ENCODE measurements around the gene KANK2. TPM values are rescaled to one million over a fixed set of nuclear protein-coding genes. Genes with fewer than 3 reads are reported as not detected.
A peak's percentile ranks its signal among the peaks of the same experiment; 100 is the strongest.
"Not testable (repeated sequence)": the region's sequence is repeated elsewhere in the genome, so short reads cannot be mapped to it uniquely, and the experiment has no call there.

KANK2 gene
- total RNA-seq, 1 donor from 2014 or later = 84.7 TPM

DNA sequence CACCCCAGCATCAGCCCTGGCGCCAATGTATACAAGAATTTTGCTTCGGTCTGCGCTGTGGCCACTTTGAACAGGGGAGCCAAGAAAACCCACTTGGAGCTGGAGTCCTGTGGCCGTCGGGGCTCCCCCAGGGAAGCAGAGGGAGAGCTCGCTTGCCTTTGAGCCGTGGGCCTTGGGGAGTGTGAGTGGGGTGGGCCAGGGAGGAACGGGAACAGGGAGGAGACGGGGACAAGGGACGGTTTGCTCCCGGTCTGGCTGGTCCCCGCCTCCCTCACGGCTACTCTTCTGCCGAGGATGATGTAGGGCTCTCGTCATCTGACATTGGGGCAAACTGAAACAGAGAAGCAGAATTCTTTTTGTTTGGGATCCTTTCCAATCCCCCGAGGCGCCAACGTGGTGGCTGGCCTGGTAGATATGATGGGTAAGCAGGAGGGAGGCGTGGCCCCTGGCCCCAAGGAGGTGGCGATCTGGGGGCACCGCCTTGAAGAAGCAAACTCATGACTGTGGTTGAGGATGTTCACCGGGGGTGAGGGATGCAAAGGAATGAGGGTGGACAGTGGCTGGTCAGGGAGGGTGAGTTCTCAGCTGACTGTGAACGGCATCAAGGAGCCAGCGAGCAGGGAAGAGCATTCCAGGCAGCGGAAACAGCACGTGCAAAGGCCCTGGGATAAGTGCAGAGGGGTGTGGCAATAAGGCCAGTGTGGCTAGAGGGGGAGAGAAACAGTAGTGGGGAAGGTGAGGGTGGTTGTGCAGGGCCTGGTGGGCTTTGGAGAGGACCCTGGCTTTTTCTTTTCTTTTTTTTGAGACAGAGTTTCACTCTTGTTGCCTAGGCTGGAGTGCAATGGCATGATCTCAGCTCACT lies 30.8 kb downstream of the KANK2 start:
- TF ChIP-seq CTCF (IDR thresholded peaks at IDR 0.05; ENCODE audit: unreplicated experiment) = no peak
- H3K4me3 Mint-ChIP-seq = no peak overlapping the region
- no peaks in the 10 kb centered on the region for H3K4me1 Mint-ChIP-seq
- H3K27ac Mint-ChIP-seq = no peak overlapping the region
- H3K27me3 Mint-ChIP-seq (ENCODE audit: low read depth) = no peaks in the 10 kb centered on the region
- no peaks in the 10 kb centered on the region for H3K9me3 Mint-ChIP-seq
- DNase-seq (ENCODE audit: low spot score in 2 of 2, unreplicated experiment in 2 of 2) = no peak
- peaks cover 38% of the 10 kb centered on the region for H3K36me3 Mint-ChIP-seq

DNA sequence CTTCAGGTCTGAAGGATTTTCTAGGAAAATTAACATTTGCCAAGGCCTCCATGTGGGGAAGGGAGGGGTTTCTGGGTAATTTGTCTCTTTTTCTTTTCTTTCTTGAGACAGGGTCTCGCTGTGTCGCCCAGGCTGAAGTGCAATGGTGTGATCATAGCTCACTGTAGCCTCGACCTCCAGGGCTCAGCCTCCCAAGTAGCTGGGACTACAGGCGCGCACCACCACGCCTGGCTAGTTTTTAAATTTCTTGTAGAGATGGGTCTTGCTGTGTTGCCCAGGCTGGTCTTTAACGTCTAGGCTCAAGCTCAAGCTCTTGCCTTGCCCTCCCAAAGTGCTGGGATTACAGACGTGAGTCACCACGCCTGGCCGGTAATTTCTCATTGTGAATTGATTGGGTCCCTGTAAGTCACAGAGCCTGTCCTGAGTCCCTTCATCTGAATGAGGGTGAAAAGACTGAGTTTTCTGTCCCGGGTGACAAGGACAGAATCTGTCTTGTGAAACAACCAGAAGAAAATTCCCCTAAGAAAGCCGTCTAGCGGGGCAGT lies 31.8 kb downstream of the KANK2 start:
- peak overlapping the region; percentile 39 for H3K27ac Mint-ChIP-seq
- DNase-seq (ENCODE audit: low spot score in 2 of 2, unreplicated experiment in 2 of 2) = no peak
- H3K4me1 Mint-ChIP-seq = no peaks in the 10 kb centered on the region
- H3K9me3 Mint-ChIP-seq = no peaks in the 10 kb centered on the region
- H3K27me3 Mint-ChIP-seq (ENCODE audit: low read depth) = no peaks in the 10 kb centered on the region
- no peak overlapping the region for H3K4me3 Mint-ChIP-seq
- TF ChIP-seq CTCF (IDR thresholded peaks at IDR 0.05; ENCODE audit: unreplicated experiment) = no peak
- H3K36me3 Mint-ChIP-seq = peaks cover 38% of the 10 kb centered on the region

- H3K27me3 Mint-ChIP-seq (ENCODE audit: low read depth) = no peaks in the 10 kb centered on the region
- H3K4me1 Mint-ChIP-seq = no peaks in the 10 kb centered on the region
- peaks cover 33% of the 10 kb centered on the region for H3K36me3 Mint-ChIP-seq
- H3K4me3 Mint-ChIP-seq = no peak overlapping the region
- H3K9me3 Mint-ChIP-seq = no peaks in the 10 kb centered on the region
- TF ChIP-seq CTCF (IDR thresholded peaks at IDR 0.05; ENCODE audit: unreplicated experiment) = no peak
- DNase-seq (ENCODE audit: low spot score in 2 of 2, unreplicated experiment in 2 of 2) = no peak
- peak overlapping the region; percentile 39 for H3K27ac Mint-ChIP-seq
These were observed 32.4 kb downstream of the KANK2 start for GRCh38 chr19:11164879-11165406.

- no peak overlapping the region for H3K27ac Mint-ChIP-seq
- H3K4me1 Mint-ChIP-seq = peaks cover 4% of the 10 kb centered on the region
- no peak for DNase-seq (ENCODE audit: low spot score in 2 of 2, unreplicated experiment in 2 of 2)
- H3K36me3 Mint-ChIP-seq = peaks cover 30% of the 10 kb centered on the region
- H3K9me3 Mint-ChIP-seq = no peaks in the 10 kb centered on the region
- H3K4me3 Mint-ChIP-seq = no peak overlapping the region
- no peak for TF ChIP-seq CTCF (IDR thresholded peaks at IDR 0.05; ENCODE audit: unreplicated experiment)
- H3K27me3 Mint-ChIP-seq (ENCODE audit: low read depth) = no peaks in the 10 kb centered on the region
These were observed 33.0 kb downstream of the KANK2 start for GRCh38 chr19:11164296-11164695.

GRCh38 chr19:11160440-11160768 lies 36.9 kb downstream of the KANK2 start:
- not testable (repeated sequence) for DNase-seq (ENCODE audit: low spot score in 2 of 2, unreplicated experiment in 2 of 2); H3K9me3 Mint-ChIP-seq; H3K36me3 Mint-ChIP-seq; H3K27ac Mint-ChIP-seq; H3K4me3 Mint-ChIP-seq; H3K27me3 Mint-ChIP-seq (ENCODE audit: low read depth)
- H3K4me1 Mint-ChIP-seq = peaks cover 14% of the 10 kb centered on the region

Measured in mesothelial cell of epicardium (in vitro differentiated cells).